KBM-7 (cell line): ENCODE data around the gene REPIN1.

ENCODE experiments used
- DNase-seq: peaks from one replicate; pipeline ENCODE4 v3.0.0-alpha.2; 2015
- in situ Hi-C: fragments of 300-500 bp; cut with MboI; formaldehyde crosslinking; loops from 2 replicates; pipeline ENCODE4 v1.14.3; 2020; ENCODE audit warnings: low sequenced_read_pairs, low pct_unique_long_range_greater_than_20kb, mixed read lengths

The REPIN1 gene

GRCh38 chr7:150368096-150368883, at the start of gene REPIN1:
TSS of gene REPIN1 (plus strand) at chr7:150368822. CDS start at chr7:150369712, 890 bp downstream.
- peak; percentile 83 for DNase-seq
- in situ Hi-C loops: no loop called here

GRCh38 chr7:150321788-150322113, 46.9 kb upstream of the REPIN1 start:
- DNase-seq: no peak
- in situ Hi-C loops: no loop called here

GRCh38 chr7:150322114-150322832, 46.3 kb upstream of the REPIN1 start:
- in situ Hi-C loops: no loop called here
- peak; percentile 52 for DNase-seq

GRCh38 chr7:150322833-150323681, 45.6 kb upstream of the REPIN1 start, which contains the start of the genes ACTR3C and LRRC61:
TSS of gene ACTR3C (minus strand) at chr7:150323545. CDS start at chr7:150295296, 28,249 bp downstream.
TSS of gene LRRC61 (plus strand) at chr7:150323355. CDS start at chr7:150336862, 13,507 bp downstream.
- in situ Hi-C loops: no loop called here
- DNase-seq: peak; percentile 49

GRCh38 chr7:150323682-150324372, 44.8 kb upstream of the REPIN1 start:
- in situ Hi-C loops: no loop called here

GRCh38 chr7:150324373-150324961, 44.2 kb upstream of the REPIN1 start:
- no peak for DNase-seq
- in situ Hi-C loops: no loop called here

More at GRCh38 chr7:150323682-150324372, 44.8 kb upstream of the REPIN1 start:
- no peak for DNase-seq

- DNase-seq: no peak
- in situ Hi-C loops: no loop called here
Measured at GRCh38 chr7:150325110-150325611, 43.5 kb upstream of the REPIN1 start.

- in situ Hi-C loops: no loop called here
- no peak for DNase-seq
Measured at GRCh38 chr7:150325901-150326300, 42.7 kb upstream of the REPIN1 start.

- no peak for DNase-seq
- in situ Hi-C loops: no loop called here
Measured at GRCh38 chr7:150326657-150327268, 41.9 kb upstream of the REPIN1 start.

- in situ Hi-C loops: no loop called here
Measured at GRCh38 chr7:150327308-150327707, 41.3 kb upstream of the REPIN1 start.

GRCh38 chr7:150329331-150330120, 39.1 kb upstream of the REPIN1 start:
- in situ Hi-C loops: no loop called here
- no peak for DNase-seq

More at GRCh38 chr7:150327308-150327707, 41.3 kb upstream of the REPIN1 start:
- DNase-seq: no peak

- in situ Hi-C loops: no loop called here
- DNase-seq: no peak
Measured at GRCh38 chr7:150330211-150330885, 38.3 kb upstream of the REPIN1 start.

GRCh38 chr7:150332852-150333635, 35.6 kb upstream of the REPIN1 start:
- DNase-seq: no peak
- in situ Hi-C loops: no loop called here

GRCh38 chr7:150333659-150334058, 35.0 kb upstream of the REPIN1 start:
- DNase-seq: no peak
- in situ Hi-C loops: no loop called here

GRCh38 chr7:150334108-150334507, 34.5 kb upstream of the REPIN1 start:
- DNase-seq: no peak
- in situ Hi-C loops: no loop called here
